ENCODE data around the gene ZSCAN5C.
"Not testable (repeated sequence)": the region's sequence is repeated elsewhere in the genome, so short reads cannot be mapped to it uniquely, and the experiment has no call there.

The ZSCAN5C gene

GRCh38 chr19:56193981-56194640 is 8.0 kb upstream of the ZSCAN5C start:
- DNase-seq, result no peak

GRCh38 chr19:56197646-56198045 is 4.4 kb upstream of the ZSCAN5C start, which contains the start of gene ZSCAN5B:
Gene ZSCAN5B, minus strand, starts transcription at chr19:56197783. Its CDS starts 4,731 bp downstream, at chr19:56193052.
- not testable (repeated sequence) for DNase-seq

- DNase-seq, result no peak
Measured at GRCh38 chr19:56199687-56200086, 2.4 kb upstream of the ZSCAN5C start.

GRCh38 chr19:56207581-56207980 is 5.5 kb downstream of the ZSCAN5C start:
- DNase-seq, result not testable (repeated sequence)

GRCh38 chr19:56209091-56209490 is 7.0 kb downstream of the ZSCAN5C start:
- DNase-seq, result no peak

- not testable (repeated sequence) for DNase-seq
Measured at GRCh38 chr19:56210036-56210435, 8.0 kb downstream of the ZSCAN5C start.

DNA sequence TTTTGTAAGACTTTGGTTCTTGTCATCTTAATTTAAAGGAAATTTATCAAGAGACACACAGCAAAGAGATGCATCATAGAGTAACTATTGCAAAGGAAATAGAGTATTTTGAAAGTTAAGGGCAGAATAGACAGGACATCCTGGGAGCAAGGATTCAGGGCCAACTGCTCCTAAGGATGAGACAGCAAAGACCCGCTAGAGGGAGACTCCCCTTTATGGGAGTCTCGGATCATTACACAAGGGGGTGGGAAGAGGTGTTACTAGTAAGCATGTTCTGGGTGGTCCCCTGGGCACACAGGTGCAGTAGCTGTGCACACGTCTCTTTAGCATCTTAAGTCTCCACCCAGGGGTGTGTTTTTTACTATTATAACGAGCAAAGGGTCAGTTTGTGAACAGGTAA is 9.6 kb downstream of the ZSCAN5C start:
- no peak for DNase-seq

GRCh38 chr19:56217039-56217949 is 15.2 kb downstream of the ZSCAN5C start:
- DNase-seq, result peak; percentile 10

- DNase-seq, result no peak
Measured at GRCh38 chr19:56218961-56219360, 16.9 kb downstream of the ZSCAN5C start.

GRCh38 chr19:56221442-56221841 is 19.4 kb downstream of the ZSCAN5C start:
- peak; percentile 39 for DNase-seq

GRCh38 chr19:56221851-56222250 is 19.8 kb downstream of the ZSCAN5C start:
- DNase-seq, result no peak

DNA sequence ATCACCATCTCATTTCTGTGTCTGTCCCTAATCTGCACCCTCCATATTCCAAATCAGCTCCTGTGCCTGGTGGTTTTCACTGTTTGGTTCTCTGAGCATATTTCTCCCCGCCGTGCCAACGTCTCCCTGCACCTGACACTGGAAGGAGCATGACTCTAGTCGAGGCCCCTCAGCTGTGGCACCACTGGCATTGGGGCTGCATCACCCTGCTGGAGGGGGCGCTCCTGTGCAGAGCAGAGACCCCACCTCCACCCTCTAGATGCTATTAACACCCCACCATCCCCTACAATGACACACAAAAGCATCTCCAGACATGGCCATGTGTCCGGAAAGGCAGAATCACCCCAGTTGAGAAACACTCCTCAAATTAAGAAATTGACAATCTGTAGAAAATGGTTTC is 20.8 kb downstream of the ZSCAN5C start:
- no peak for DNase-seq

DNA sequence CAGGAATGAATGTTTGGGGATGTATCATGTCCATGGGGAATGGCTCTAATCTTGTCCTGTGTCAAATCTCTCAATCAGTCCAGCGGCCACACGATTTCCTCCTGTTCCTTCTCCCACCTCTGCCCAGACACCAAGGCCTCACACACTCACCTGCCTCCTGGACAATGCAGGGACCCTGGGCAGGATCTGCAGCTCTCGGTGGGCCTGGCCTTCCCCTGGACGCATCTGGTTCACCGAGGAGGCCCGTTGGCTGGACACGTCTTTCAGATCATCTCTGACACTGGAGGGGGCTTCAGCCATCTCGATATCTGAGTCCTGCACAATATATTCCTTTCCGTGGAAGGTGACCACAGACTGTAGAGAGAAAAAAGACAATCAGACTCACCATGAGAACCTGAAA is 21.4 kb downstream of the ZSCAN5C start:
- no peak for DNase-seq

DNA sequence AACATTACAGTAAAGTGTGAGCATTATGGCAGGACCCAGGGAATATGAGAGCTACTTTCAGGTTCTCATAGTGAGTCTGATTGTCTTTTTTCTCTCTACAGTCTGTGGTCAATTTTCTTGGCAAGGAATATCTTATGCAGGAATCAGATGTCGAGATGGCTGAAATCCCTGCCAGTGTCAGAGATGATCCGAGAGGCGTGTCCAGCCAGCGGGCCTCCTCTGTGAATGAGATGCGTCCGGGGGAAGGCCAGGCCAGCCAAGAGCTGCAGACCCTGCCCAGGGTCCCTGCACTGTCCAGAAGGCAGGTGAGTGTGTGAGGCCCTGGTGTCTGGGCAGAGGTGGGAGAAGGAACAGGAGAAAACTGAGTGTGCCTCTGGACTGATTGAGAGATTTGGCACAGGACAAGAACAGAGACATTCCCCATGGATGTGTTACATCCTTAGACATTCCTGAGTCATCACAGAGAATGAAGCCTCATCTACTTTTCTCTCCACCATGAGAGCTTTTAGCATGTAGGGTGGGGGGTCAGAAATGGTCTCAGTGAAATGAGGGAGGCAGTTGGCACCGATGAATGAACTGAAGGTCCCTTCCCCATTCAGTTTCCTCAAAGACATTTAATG is 43.2 kb downstream of the ZSCAN5C start:
- no peak for DNase-seq

- not testable (repeated sequence) for DNase-seq
Measured at GRCh38 chr19:56245764-56246163, 43.7 kb downstream of the ZSCAN5C start.

- peak; percentile 91 for DNase-seq
Measured at GRCh38 chr19:56248736-56249338, 46.8 kb downstream of the ZSCAN5C start.

DNA sequence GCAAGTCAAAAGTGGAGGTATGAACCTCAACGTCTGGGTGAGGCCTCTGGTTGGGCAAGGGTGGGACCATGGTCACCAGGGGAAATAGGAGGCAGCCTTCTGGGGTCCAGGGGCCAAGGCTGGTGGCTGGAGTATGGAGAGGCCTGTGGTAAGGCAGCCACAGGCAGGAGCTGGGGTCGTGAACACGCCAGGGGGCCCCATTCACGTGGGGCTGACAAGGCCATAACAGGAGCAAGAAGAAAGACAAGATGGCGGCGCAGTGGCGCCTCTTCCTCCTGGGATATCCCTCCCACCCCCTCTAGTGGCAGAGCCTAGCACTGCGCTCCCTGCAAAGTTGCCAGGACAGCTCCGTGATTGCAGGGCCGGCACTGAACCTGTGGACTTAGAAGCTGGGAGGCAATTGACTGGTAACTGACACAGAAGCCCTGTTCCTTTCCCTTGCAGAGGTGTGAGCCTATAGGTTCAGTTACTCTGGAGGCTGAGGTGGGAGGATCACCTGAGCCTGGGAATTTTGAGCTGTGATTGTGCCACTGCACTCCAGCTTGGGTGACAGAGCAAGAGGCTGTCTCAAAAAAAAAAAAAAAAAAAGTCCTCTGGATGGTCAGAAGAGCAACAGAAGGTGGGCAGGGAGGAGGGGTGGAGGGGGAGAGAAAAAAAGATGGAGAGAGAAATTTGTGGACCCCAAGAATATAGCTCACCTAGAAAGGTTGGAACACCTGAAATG is 50.8 kb downstream of the ZSCAN5C start:
- peak; percentile 88 for DNase-seq

DNA sequence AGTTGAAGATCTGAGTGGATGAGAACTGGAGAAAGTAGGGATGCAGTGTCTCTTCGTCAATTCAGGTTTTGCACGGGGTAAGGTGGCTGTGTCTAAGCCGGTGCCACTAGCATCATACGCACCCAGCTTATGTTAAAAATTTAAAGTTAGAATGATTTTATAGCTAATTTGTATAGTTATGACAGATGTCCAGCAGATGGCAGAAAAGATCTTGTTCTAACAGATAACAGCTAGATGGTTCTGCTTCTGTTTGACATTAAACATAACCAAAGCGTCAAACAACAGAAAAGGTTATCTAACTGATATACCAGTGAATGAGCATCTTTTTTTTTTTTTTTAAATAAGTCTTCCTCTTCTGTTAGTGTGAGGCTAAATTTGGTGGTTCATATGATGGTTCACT is 51.7 kb downstream of the ZSCAN5C start:
- DNase-seq, result peak; percentile 94

GRCh38 chr19:56258272-56258671 is 56.2 kb downstream of the ZSCAN5C start:
- no peak for DNase-seq
